ENCODE results near the gene DNM2. TPM values are rescaled to one million over a fixed set of nuclear protein-coding genes. Genes with fewer than 3 reads are reported as not detected.

The DNM2 gene
- polyA plus RNA-seq, 1 donor from 2014 or later: 109 TPM

GRCh38 chr19:10782795-10783194, 64.9 kb downstream of the DNM2 start:
- Mint-ChIP-seq H3K27me3 (no peaks in the 10 kb centered on the region), H3K9me3 (no peaks in the 10 kb centered on the region), H3K4me3 (no peak overlapping the region), H3K27ac (no peak overlapping the region), H3K4me1 (peaks cover 9 to 21% (median 17%) of the 10 kb centered on the region in 3 donors), H3K36me3 (peaks cover 8% of the 10 kb centered on the region)

GRCh38 chr19:10784257-10784656, 66.4 kb downstream of the DNM2 start:
- Mint-ChIP-seq H3K27me3 (no peaks in the 10 kb centered on the region), H3K27ac (peak overlapping the region in 1 of 3 donors; percentile 22), H3K4me1 (peaks cover 9 to 19% (median 17%) of the 10 kb centered on the region in 3 donors), H3K4me3 (peak overlapping the region in 1 of 4 donors; percentile 22), H3K36me3 (peaks cover 10% of the 10 kb centered on the region), H3K9me3 (no peaks in the 10 kb centered on the region)

- H3K4me1 Mint-ChIP-seq: peaks cover 9 to 13% (median 9%) of the 10 kb centered on the region in 3 donors
- H3K9me3 Mint-ChIP-seq: no peaks in the 10 kb centered on the region
- peaks cover 6% of the 10 kb centered on the region for H3K36me3 Mint-ChIP-seq
- H3K4me3 Mint-ChIP-seq: no peak overlapping the region
- H3K27ac Mint-ChIP-seq: no peak overlapping the region
- H3K27me3 Mint-ChIP-seq: no peaks in the 10 kb centered on the region
Observed at GRCh38 chr19:10788146-10788545, 70.3 kb downstream of the DNM2 start.

- Mint-ChIP-seq H3K4me1 (peaks cover 0 to 7% (median 4%) of the 10 kb centered on the region in 3 donors), H3K36me3 (peaks cover 4% of the 10 kb centered on the region), H3K4me3 (no peak overlapping the region), H3K27me3 (no peaks in the 10 kb centered on the region), H3K9me3 (no peaks in the 10 kb centered on the region), H3K27ac (no peak overlapping the region)
Observed at GRCh38 chr19:10789866-10790265, 72.0 kb downstream of the DNM2 start.

GRCh38 chr19:10796653-10797052, 78.8 kb downstream of the DNM2 start:
- Mint-ChIP-seq H3K9me3 (no peaks in the 10 kb centered on the region), H3K4me1 (peaks cover 10 to 18% (median 10%) of the 10 kb centered on the region in 3 donors), H3K27me3 (no peaks in the 10 kb centered on the region), H3K4me3 (peak overlapping the region in 1 of 4 donors; percentile 78), H3K36me3 (peaks cover 2% of the 10 kb centered on the region), H3K27ac (peak overlapping the region in 2 of 3 donors; percentile 63 to 92)

- Mint-ChIP-seq H3K27me3 (no peaks in the 10 kb centered on the region), H3K4me1 (peaks cover 10 to 17% (median 10%) of the 10 kb centered on the region in 3 donors), H3K36me3 (peaks cover 2% of the 10 kb centered on the region), H3K27ac (peak overlapping the region; percentile 85 to 99 (median 92)), H3K9me3 (no peaks in the 10 kb centered on the region), H3K4me3 (peak overlapping the region in 3 of 4 donors; percentile 3 to 81 (median 78))
Observed at GRCh38 chr19:10797078-10797477, 79.2 kb downstream of the DNM2 start.

- Mint-ChIP-seq H3K9me3 (no peaks in the 10 kb centered on the region), H3K4me1 (peaks cover 10 to 15% (median 10%) of the 10 kb centered on the region in 3 donors), H3K4me3 (peak overlapping the region; percentile 3 to 81 (median 74)), H3K27ac (peak overlapping the region; percentile 85 to 99 (median 92)), H3K27me3 (no peaks in the 10 kb centered on the region), H3K36me3 (peaks cover 2% of the 10 kb centered on the region)
Observed at GRCh38 chr19:10797541-10798256, 79.8 kb downstream of the DNM2 start.

- H3K36me3 Mint-ChIP-seq: peaks cover 7% of the 10 kb centered on the region
- H3K4me3 Mint-ChIP-seq: no peak overlapping the region
- no peaks in the 10 kb centered on the region for H3K27me3 Mint-ChIP-seq
- peaks cover 10 to 15% (median 10%) of the 10 kb centered on the region in 3 donors for H3K4me1 Mint-ChIP-seq
- H3K27ac Mint-ChIP-seq: no peak overlapping the region
- no peaks in the 10 kb centered on the region for H3K9me3 Mint-ChIP-seq
Observed at GRCh38 chr19:10800488-10800887, 82.6 kb downstream of the DNM2 start.

GRCh38 chr19:10802479-10802878, 84.6 kb downstream of the DNM2 start:
- H3K9me3 Mint-ChIP-seq: no peaks in the 10 kb centered on the region
- no peak overlapping the region for H3K4me3 Mint-ChIP-seq
- H3K4me1 Mint-ChIP-seq: peaks cover 5 to 9% (median 7%) of the 10 kb centered on the region in 3 donors
- peaks cover 6% of the 10 kb centered on the region for H3K36me3 Mint-ChIP-seq
- H3K27ac Mint-ChIP-seq: no peak overlapping the region
- H3K27me3 Mint-ChIP-seq: no peaks in the 10 kb centered on the region

- Mint-ChIP-seq H3K4me1 (peaks cover 0 to 2% (median 0%) of the 10 kb centered on the region in 3 donors), H3K27me3 (no peaks in the 10 kb centered on the region), H3K27ac (peak overlapping the region in 1 of 3 donors; percentile 73), H3K4me3 (no peak overlapping the region), H3K9me3 (no peaks in the 10 kb centered on the region), H3K36me3 (peaks cover 7% of the 10 kb centered on the region)
Observed at GRCh38 chr19:10803252-10803651, 85.4 kb downstream of the DNM2 start.

GRCh38 chr19:10805065-10805757, 87.3 kb downstream of the DNM2 start:
- Mint-ChIP-seq H3K27ac (peak overlapping the region in 2 of 3 donors; percentile 59 to 76), H3K4me3 (no peak overlapping the region), H3K36me3 (peaks cover 12% of the 10 kb centered on the region), H3K4me1 (peaks cover 0 to 7% (median 6%) of the 10 kb centered on the region in 3 donors), H3K9me3 (no peaks in the 10 kb centered on the region), H3K27me3 (no peaks in the 10 kb centered on the region)

GRCh38 chr19:10805758-10806247, 87.9 kb downstream of the DNM2 start:
- Mint-ChIP-seq H3K4me1 (peaks cover 0 to 7% (median 6%) of the 10 kb centered on the region in 3 donors), H3K27me3 (no peaks in the 10 kb centered on the region), H3K9me3 (no peaks in the 10 kb centered on the region), H3K27ac (peak overlapping the region in 1 of 3 donors; percentile 29), H3K36me3 (peaks cover 12% of the 10 kb centered on the region), H3K4me3 (no peak overlapping the region)

GRCh38 chr19:10808937-10809649, 91.2 kb downstream of the DNM2 start:
- Mint-ChIP-seq H3K36me3 (peaks cover 12% of the 10 kb centered on the region), H3K27ac (peak overlapping the region; percentile 28 to 83 (median 72)), H3K27me3 (no peaks in the 10 kb centered on the region), H3K9me3 (no peaks in the 10 kb centered on the region), H3K4me3 (peak overlapping the region in 1 of 4 donors; percentile 42), H3K4me1 (peaks cover 3 to 7% (median 6%) of the 10 kb centered on the region in 3 donors)

GRCh38 chr19:10809651-10810285, 91.9 kb downstream of the DNM2 start:
- H3K27ac Mint-ChIP-seq: peak overlapping the region in 1 of 3 donors; percentile 83
- peaks cover 10% of the 10 kb centered on the region for H3K36me3 Mint-ChIP-seq
- H3K9me3 Mint-ChIP-seq: no peaks in the 10 kb centered on the region
- no peaks in the 10 kb centered on the region for H3K27me3 Mint-ChIP-seq
- H3K4me3 Mint-ChIP-seq: no peak overlapping the region
- H3K4me1 Mint-ChIP-seq: peaks cover 3 to 8% (median 7%) of the 10 kb centered on the region in 3 donors
